HG03066 (cell line): ENCODE results near the gene METTL1.
A peak's percentile ranks its signal among the peaks of the same experiment; 100 is the strongest.

Source experiments
- ATAC-seq: cut with Tn5 transposase; IDR thresholded peaks from one replicate; pipeline ENCODE4 v1.9.1; 2021; ENCODE audit warnings: low read depth; ENCODE audit not compliant: unreplicated experiment

Gene METTL1

GRCh38 chr12:57771236-57771872, 551 bp downstream of the METTL1 start:
- peak; percentile 70 for ATAC-seq

GRCh38 chr12:57770734-57771133, 1.2 kb downstream of the METTL1 start:
- no peak for ATAC-seq

GRCh38 chr12:57769594-57769993, 2.3 kb downstream of the METTL1 start:
- no peak for ATAC-seq

GRCh38 chr12:57767876-57768275, 4.0 kb downstream of the METTL1 start:
- ATAC-seq, result no peak

- ATAC-seq, result no peak
Observed at GRCh38 chr12:57767305-57767698, 4.6 kb downstream of the METTL1 start.

GRCh38 chr12:57766464-57767304, 5.2 kb downstream of the METTL1 start, which contains the start of gene CYP27B1:
CYP27B1 (minus strand) TSS chr12:57767078; CDS start chr12:57767041, 37 bp downstream.
- no peak for ATAC-seq

- no peak for ATAC-seq
Observed at GRCh38 chr12:57765698-57766463, 6.0 kb downstream of the METTL1 start.

- peak; percentile 46 for ATAC-seq
Observed at GRCh38 chr12:57765003-57765697, 6.8 kb downstream of the METTL1 start.

- peak; percentile 15 for ATAC-seq
Observed at GRCh38 chr12:57764662-57765002, 7.3 kb downstream of the METTL1 start.

GRCh38 chr12:57763881-57764661, 7.8 kb downstream of the METTL1 start:
- ATAC-seq, result no peak

- no peak for ATAC-seq
Observed at GRCh38 chr12:57762463-57762862, 9.4 kb downstream of the METTL1 start.

GRCh38 chr12:57761391-57761998, 10.4 kb downstream of the METTL1 start:
- no peak for ATAC-seq

GRCh38 chr12:57760347-57760982, 11.4 kb downstream of the METTL1 start:
- ATAC-seq, result no peak

GRCh38 chr12:57759360-57759980, 12.4 kb downstream of the METTL1 start:
- no peak for ATAC-seq

- ATAC-seq, result no peak
Observed at GRCh38 chr12:57758552-57759359, 13.1 kb downstream of the METTL1 start.

GRCh38 chr12:57757771-57758170, 14.1 kb downstream of the METTL1 start:
- no peak for ATAC-seq

GRCh38 chr12:57756406-57757341, 15.2 kb downstream of the METTL1 start:
- no peak for ATAC-seq
